Epithelial cell of esophagus (primary cell): Measurements from ENCODE around the gene FGF3.
"Not testable (repeated sequence)": the region's sequence is repeated elsewhere in the genome, so short reads cannot be mapped to it uniquely, and the experiment has no call there.

Source experiments
- DNase-seq: peaks from one replicate; pipeline ENCODE4 v3.0.0; 2010; ENCODE audit warnings: low read depth
- H3K4me3 ChIP-seq: 2 replicates; pipeline ENCODE4 v1.5.1; 2011; ENCODE audit warnings: mild to moderate bottlenecking, low read length, control low read depth
- TF ChIP-seq, protein P1 (sequence below): IDR thresholded peaks from 2 replicates; pipeline ENCODE4 v1.5.1; 2011; ENCODE audit warnings: low read depth, mild to moderate bottlenecking, low read length, control low read depth, inconsistent platforms; ENCODE audit not compliant: insufficient read depth; ENCODE audit errors: missing control alignments

Gene FGF3

GRCh38 chr11:69771466-69771865 lies 47.8 kb downstream of the FGF3 start:
- no peak for DNase-seq
- TF ChIP-seq, protein P1, sequence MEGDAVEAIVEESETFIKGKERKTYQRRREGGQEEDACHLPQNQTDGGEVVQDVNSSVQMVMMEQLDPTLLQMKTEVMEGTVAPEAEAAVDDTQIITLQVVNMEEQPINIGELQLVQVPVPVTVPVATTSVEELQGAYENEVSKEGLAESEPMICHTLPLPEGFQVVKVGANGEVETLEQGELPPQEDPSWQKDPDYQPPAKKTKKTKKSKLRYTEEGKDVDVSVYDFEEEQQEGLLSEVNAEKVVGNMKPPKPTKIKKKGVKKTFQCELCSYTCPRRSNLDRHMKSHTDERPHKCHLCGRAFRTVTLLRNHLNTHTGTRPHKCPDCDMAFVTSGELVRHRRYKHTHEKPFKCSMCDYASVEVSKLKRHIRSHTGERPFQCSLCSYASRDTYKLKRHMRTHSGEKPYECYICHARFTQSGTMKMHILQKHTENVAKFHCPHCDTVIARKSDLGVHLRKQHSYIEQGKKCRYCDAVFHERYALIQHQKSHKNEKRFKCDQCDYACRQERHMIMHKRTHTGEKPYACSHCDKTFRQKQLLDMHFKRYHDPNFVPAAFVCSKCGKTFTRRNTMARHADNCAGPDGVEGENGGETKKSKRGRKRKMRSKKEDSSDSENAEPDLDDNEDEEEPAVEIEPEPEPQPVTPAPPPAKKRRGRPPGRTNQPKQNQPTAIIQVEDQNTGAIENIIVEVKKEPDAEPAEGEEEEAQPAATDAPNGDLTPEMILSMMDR: no peak
- no peak overlapping the region for H3K4me3 ChIP-seq

DNA sequence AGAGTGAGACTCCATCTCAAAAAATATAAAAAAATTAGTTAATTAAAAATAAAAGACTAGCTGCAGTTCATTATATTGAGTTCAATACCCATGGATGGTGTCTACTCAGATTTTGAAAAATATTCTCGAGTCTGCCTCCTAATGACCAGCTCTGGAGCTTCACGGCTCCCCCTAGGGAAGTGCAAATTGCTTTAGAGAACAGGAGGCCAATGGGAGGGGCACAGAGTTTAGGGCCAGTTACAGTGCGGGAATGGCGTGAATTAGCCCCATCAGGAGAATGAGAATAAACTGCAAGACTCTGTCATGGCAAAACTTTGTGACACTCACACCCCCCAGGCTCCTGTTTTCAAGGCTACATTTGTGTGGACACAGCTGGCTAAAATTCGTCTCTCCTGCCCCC lies 48.7 kb downstream of the FGF3 start:
- no peak for DNase-seq
- TF ChIP-seq, protein P1: no peak

GRCh38 chr11:69765498-69765995 lies 53.7 kb downstream of the FGF3 start:
- TF ChIP-seq, protein P1: no peak
- no peak overlapping the region for H3K4me3 ChIP-seq
- no peak for DNase-seq

More for the DNA sequence above, 48.7 kb downstream of the FGF3 start:
- no peak overlapping the region for H3K4me3 ChIP-seq

GRCh38 chr11:69764918-69765317 lies 54.3 kb downstream of the FGF3 start:
- DNase-seq, H3K4me3 ChIP-seq: not testable (repeated sequence)

GRCh38 chr11:69760319-69760718 lies 58.9 kb downstream of the FGF3 start:
- TF ChIP-seq, protein P1: no peak
- no peak overlapping the region for H3K4me3 ChIP-seq
- no peak for DNase-seq
